Mucosa of descending colon (tissue), 3 donors: ENCODE results near the gene USP32. TPM values are rescaled to one million over a fixed set of nuclear protein-coding genes. Genes with fewer than 3 reads are reported as not detected.

Experiments used
- ATAC-seq: fragments of 200-7000 bp; cut with Tn5 transposase; one replicate; pipeline ENCODE4 v1.9.1; 2020; ENCODE audit warnings: mild to moderate bottlenecking, moderate library complexity
- DNase-seq, 3 donors: peaks; one replicate each; pipeline ENCODE4 v3.0.0-alpha.2; 2020
- H3K36me3 ChIP-seq: fragments of 200-600 bp; one replicate; pipeline ENCODE4 v1.8.0; 2021; ENCODE audit warnings: low read depth, mild to moderate bottlenecking
- H3K4me1 ChIP-seq: fragments of 200-600 bp; one replicate; pipeline ENCODE4 v1.8.0; 2021; ENCODE audit warnings: low read depth, mild to moderate bottlenecking
- H3K4me3 ChIP-seq: fragments of 200-600 bp; one replicate; pipeline ENCODE4 v1.8.0; 2021; ENCODE audit warnings: mild to moderate bottlenecking
- H3K9me3 ChIP-seq: fragments of 200-600 bp; one replicate; pipeline ENCODE4 v1.8.0; 2021; ENCODE audit warnings: mild to moderate bottlenecking
- intact Hi-C, 2 donors: fragments of 100-400 bp; cut with DNase I in 1 of 2; cut with micrococcal nuclease in 1 of 2; formaldehyde crosslinking; loops; one replicate each; pipeline versions ENCODE4 v1.11.0 to v1.11.1; 2022; cut with DNase I, micrococcal nuclease
- total RNA-seq, 3 donors: library from RNA; stranded (reverse); fragmentation: NEBNext Ultra II Directional in 2 of 3; extraction: Animal tissue kit (Norgen Biotek cat#: 25700) in 2 of 3; gene quantifications; one replicate each; pipeline versions ENCODE4 v1.2.1 to v1.2.4, GENCODE V29; 2021 to 2023
- TF ChIP-seq, protein P1 (sequence below): fragments of 200-600 bp; IDR thresholded peaks from one replicate; pipeline ENCODE4 v1.8.0; 2022; ENCODE audit warnings: antibody characterized with exemption, mild to moderate bottlenecking
- donor health status: DM: no; HTN: no; CAD: no; lungs with moderate emphysema.
- donor health status: DM: no; HTN: no; CAD: no.
- donor health status: DM: no; HTN: yes; CAD: no.

USP32 gene
- total RNA-seq, 3 donors from 2014 or later: 37.2 to 52.3 (median 38.5) TPM

DNA sequence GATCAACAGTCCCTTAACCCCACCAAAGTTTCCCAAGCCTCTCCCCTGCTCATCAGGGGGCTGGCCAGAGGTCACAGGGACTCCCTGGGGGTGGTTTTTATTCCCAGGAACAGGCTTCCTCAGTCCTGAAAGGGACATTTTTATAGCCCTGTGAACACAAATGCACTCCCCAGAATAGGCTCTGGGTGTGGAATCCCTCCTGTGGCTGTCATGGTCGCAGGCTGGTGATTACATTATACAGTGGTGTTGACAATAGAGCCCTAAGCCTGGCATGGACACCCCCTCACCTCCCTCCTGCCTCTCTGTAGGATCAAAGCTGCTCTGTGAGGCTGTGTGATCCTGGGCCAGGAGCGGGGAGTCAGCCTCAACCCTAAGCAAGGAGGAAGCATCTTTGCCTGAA lies 243.6 kb downstream of the USP32 start:
- TF ChIP-seq, protein P1, sequence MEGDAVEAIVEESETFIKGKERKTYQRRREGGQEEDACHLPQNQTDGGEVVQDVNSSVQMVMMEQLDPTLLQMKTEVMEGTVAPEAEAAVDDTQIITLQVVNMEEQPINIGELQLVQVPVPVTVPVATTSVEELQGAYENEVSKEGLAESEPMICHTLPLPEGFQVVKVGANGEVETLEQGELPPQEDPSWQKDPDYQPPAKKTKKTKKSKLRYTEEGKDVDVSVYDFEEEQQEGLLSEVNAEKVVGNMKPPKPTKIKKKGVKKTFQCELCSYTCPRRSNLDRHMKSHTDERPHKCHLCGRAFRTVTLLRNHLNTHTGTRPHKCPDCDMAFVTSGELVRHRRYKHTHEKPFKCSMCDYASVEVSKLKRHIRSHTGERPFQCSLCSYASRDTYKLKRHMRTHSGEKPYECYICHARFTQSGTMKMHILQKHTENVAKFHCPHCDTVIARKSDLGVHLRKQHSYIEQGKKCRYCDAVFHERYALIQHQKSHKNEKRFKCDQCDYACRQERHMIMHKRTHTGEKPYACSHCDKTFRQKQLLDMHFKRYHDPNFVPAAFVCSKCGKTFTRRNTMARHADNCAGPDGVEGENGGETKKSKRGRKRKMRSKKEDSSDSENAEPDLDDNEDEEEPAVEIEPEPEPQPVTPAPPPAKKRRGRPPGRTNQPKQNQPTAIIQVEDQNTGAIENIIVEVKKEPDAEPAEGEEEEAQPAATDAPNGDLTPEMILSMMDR: no peak
- no peak overlapping the region for H3K4me3 ChIP-seq
- DNase-seq: peak in 1 of 3 donors; percentile 31
- H3K36me3 ChIP-seq: no peaks in the 10 kb centered on the region
- H3K9me3 ChIP-seq: no peaks in the 10 kb centered on the region
- H3K4me1 ChIP-seq: peaks cover 7% of the 10 kb centered on the region
- intact Hi-C loops: no loop called here
- ATAC-seq: peak; percentile 8

DNA sequence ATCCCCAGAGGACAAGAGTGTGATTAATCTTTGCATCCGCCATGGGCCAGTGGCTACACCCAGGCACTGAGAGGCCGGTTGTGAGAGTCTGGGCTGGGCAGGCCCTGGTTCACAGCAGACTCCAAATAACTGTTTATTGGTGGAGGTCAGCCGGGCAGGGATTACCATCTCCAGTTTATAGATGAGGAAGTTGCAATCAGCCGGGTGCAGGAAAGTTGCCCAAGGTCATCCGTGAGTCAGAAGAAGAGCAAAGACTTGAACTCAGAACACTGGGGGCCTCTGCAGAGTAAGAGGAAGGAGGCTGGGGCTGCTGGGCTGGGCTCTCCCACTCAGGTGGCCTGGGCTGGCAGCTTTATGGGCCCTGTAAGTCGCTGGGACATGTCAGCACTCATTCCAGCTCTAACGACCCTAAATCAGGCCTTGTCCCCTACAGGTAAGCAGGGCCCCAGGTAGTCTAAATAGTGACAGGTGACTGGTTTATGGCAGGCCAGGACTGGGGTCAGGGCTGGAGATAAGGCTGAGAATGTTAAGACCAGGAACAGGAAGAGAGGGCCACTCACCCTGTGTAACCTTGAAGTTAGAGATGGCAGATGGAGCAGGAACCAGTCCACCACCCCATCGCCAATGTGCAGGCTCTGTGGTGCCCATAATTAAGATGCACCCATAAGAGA lies 244.2 kb downstream of the USP32 start:
- H3K9me3 ChIP-seq: no peaks in the 10 kb centered on the region
- no peak overlapping the region for H3K4me3 ChIP-seq
- H3K36me3 ChIP-seq: no peaks in the 10 kb centered on the region
- peaks cover 13% of the 10 kb centered on the region for H3K4me1 ChIP-seq
- peak; percentile 74 for ATAC-seq
- intact Hi-C loops: no loop called here
- TF ChIP-seq, protein P1: no peak
- DNase-seq: peak; percentile 61 to 70 (median 67)

DNA sequence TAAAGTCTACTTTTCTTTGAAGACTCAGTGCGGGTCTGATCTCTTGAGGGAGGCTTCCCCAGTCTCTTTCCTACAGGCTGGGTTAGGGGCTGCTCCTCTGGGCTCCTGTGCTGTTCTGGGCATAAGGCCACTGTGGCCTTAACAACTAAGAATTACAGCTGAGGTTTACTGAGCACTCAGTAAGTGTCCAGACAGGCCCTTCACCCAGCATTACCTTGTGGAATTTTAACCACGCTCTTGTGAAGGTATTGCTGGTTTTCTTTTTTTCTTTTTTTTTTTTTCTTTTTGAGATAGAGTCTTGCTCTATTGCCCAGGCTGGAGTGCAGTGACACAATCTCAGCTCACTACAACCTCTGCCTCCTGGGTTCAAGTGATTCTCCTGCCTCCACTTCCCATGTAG lies 245.7 kb downstream of the USP32 start:
- ATAC-seq: no peak
- DNase-seq: no peak
- intact Hi-C loops: no loop called here
- Histone ChIP-seq H3K4me1 (peaks cover 21% of the 10 kb centered on the region), H3K4me3 (no peak overlapping the region), H3K36me3 (no peaks in the 10 kb centered on the region), H3K9me3 (no peaks in the 10 kb centered on the region)
- TF ChIP-seq, protein P1: no peak

DNA sequence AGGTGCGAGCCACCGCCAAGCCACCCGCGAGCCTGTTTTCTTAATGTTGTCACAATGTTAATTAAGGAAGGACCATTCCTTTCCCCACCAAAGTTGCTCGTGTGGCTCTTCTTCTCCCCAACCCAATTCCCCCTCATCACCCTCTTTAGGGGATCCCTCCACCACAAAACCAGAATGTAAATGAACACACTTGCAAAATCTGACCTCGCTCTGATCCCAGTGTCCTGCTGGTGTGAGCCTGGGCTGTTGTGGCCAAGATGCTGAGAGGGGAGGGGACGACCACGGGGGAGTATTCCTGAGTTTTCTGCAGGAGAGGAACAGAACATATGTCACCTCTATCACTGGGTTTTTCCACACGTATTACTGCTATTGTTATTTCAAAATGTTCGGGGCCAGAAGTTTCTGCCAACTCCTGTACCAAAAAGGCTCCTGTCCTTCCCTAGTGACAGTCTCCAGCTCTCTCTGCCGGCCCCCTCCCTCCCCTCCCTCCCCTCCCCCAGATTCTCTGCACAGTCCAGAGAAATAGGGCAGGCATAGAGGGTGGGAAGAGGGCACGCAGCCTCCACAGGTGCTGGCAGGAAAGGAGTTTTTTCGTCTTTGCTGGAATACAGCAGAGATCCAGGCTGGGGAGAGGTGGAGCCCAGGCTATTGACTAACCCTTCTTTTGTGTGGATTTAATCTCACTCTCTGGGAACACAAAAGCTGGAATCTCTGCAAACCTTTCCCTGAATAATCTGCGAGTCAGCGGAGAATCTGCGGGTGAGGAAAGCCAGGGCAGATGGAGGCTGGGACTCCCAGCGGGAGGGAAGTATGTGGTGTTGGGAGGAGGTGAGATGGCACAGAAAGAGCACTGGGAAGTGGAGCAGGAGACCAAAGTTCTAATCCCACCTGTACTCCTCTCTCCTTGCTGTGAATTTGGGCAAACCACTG lies 246.7 kb downstream of the USP32 start:
- Histone ChIP-seq H3K4me3 (no peak overlapping the region), H3K4me1 (peaks cover 21% of the 10 kb centered on the region), H3K9me3 (no peaks in the 10 kb centered on the region), H3K36me3 (no peaks in the 10 kb centered on the region)
- TF ChIP-seq, protein P1: no peak
- intact Hi-C loops: no loop called here
- DNase-seq (peak in 1 of 3 donors; percentile 14), ATAC-seq (no peak)

DNA sequence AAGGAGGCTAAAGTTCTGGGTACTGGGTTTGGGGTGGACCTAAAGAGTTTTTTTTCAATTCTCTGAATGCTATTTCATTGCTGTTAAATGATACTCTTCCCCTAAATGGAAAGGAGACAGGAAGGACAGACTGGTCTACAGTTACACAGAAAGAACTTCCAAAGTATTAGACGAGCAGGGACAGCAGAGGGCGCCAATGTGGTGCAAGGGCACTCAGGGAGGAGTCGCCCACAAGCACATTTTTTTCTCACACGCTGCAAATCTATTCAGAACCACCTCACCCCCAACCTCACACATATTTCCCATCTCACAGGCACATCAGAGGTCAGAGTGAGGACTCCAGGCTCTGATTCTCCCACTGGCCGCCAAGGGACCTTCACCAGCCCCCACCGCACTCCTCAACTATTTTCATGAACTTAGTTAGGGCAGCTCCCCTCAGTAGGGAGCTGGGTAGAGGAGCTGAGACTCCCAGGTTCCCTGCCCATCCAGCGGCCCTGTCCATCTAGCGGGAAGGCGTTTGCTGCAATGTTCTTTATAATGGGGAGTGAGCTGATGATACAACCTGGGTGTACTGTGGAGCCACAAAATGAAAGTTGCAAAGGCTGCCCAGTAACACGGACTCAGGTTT lies 248.9 kb downstream of the USP32 start:
- peak; percentile 75 for ATAC-seq
- intact Hi-C loops: no loop called here
- TF ChIP-seq, protein P1: peak; percentile 41
- peak; percentile 81 to 97 (median 87) for DNase-seq
- Histone ChIP-seq H3K9me3 (no peaks in the 10 kb centered on the region), H3K4me1 (peaks cover 24% of the 10 kb centered on the region), H3K4me3 (no peak overlapping the region), H3K36me3 (no peaks in the 10 kb centered on the region)
